HL-60/S4 treated with phorbol 12-myristate 13-acetate at 8.2 ng/mL for 4 days and 3 days (cell line): ENCODE measurements around the gene BTBD2.

Experiments used
- in situ Hi-C: fragments of 300-500 bp; cut with MboI; formaldehyde crosslinking; loops from 2 replicates; pipeline ENCODE4 v1.15.0; 2022; ENCODE audit warnings: low sequenced_read_pairs

The BTBD2 gene

GRCh38 chr19:2015608-2015950 is at the start of gene BTBD2:
Gene BTBD2 (minus strand): TSS chr19:2015714. CDS start chr19:2015703, 11 bp downstream.
- in situ Hi-C loops: no loop called here

- in situ Hi-C loops: no loop called here
Observed at GRCh38 chr19:2064788-2065524, 49.4 kb upstream of the BTBD2 start.

DNA sequence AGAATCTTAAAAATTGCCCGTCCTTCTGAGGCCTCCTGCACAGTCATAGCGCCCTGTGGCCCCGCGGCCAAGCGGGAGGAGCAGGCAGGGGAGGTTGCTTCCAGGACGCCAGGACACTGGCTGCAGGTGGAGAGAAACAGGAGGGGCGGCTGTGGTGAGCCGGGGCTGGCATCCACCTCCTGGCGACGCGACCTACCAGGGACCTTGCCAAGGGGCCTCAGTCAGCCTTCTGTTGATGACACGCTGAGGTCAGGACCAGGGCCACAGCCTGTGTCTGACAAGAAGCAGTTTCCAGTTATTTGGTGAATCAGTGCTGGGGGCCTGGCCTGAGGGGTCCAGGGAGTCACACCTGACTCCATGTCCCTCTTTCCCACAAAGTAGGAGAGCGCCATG is 48.9 kb upstream of the BTBD2 start:
- in situ Hi-C loops: no loop called here

DNA sequence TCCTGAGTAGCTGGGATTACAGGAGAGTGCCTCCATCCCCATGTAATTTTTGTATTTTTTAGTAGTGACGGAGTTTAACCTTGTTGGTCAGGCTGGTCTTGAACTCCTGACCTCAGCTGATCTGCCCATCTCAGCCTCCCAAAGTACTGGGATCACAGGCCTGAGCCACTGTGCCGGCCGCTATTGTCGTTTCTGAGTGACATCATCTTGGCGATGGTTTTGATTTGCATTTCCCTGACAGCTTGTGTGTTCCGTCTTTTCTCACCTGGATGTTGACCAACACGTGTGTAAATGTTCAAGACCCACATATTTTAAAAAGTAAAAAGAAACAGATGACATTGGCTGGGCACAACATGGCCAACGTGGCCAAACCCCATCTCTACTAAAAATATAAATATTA is 48.3 kb upstream of the BTBD2 start:
- in situ Hi-C loops: no loop called here

DNA sequence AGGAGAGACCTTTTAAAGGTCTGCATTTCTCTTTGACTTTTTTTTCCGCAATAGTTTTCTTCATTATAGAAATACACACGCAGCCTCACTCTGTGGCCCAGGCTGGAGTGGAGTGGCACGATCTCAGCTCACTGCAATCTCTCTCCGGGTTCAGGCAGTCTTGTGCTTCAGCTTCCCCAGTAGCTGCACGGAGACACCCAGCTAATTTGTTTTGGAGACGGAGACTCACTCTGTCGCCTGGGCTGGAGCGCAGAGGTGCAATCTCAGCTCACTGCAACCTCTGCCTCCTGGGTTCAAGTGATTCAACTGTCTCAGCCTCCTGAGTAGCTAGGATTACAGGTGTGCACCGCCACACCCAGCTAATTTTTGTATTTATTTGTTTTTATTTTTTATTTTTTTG is 47.3 kb upstream of the BTBD2 start:
- in situ Hi-C loops: no loop called here

GRCh38 chr19:2062389-2062729 is 46.8 kb upstream of the BTBD2 start:
- in situ Hi-C loops: no loop called here

DNA sequence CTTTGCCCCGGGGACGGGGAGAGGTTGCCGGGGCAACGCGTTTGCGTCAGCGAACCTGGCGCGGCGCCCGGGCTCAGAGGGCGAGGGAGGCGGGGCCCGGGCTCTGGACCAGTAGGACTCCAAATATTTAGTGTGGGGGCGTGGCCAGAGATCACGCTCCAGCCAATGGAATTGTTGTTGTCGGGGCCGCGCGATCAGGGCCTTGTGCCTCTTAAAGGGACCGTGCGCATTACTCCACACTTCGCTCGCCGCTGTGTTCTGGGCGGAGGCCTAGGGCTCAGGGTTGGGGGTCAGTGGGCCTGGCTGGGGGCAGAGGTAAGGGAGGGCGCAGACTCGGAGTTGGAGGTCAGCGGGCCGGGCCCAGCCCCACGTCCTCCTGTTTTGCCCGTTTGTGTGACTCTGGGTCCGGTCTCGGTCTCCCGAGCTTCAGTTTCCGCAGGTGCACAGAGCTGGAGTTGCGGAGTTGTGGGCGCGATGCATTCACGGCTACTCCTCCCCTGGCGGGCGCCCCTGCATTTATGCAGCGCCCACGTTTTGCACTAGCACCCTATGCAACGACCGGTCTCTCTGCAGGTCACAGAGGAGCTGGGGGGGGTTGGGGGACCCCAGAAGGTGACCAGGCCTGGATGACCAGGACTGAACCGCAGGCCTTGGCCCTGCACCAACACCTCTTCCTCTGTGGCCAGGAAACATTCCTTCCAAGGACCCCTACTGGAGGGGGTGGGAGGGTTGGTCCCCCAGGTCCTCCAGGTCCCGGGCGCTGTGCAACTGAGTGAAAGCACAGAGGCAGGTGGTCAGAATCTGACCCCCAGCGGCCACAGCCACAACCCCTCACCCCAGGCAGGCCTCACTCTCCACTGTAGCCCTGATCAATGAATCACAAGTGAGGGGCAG is 46.2 kb upstream of the BTBD2 start:
- in situ Hi-C loops: no loop called here

DNA sequence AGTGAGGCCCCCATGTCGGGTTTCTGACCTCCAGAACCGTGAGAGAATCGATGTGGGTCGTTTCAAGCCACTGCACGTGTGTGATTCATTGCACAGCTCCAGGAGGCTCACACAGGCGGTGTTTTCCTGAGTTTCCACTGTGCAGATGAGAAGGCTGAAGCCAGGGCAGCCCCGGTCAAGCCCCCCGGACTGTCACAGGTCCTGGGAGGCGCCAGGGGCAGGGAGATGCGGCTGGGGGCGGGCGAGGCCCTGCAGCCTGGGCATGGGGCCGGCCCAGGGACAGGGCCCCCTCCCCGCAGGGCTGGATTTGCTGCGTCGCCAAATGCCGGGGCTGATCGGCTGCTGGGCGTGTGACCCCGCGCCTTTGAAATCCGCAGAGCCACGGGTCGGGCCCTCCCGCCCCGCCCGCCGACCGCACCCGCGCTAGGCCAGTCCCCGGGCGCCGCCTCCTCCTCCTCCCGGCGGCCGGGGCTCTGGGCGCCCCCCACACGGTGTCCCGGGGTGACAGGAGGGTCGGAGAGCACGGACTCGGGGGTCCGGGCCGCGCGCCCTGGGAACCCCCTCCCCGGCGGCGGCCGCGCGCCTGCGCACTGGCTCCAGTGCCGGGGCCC is 45.5 kb upstream of the BTBD2 start:
- in situ Hi-C loops: no loop called here

DNA sequence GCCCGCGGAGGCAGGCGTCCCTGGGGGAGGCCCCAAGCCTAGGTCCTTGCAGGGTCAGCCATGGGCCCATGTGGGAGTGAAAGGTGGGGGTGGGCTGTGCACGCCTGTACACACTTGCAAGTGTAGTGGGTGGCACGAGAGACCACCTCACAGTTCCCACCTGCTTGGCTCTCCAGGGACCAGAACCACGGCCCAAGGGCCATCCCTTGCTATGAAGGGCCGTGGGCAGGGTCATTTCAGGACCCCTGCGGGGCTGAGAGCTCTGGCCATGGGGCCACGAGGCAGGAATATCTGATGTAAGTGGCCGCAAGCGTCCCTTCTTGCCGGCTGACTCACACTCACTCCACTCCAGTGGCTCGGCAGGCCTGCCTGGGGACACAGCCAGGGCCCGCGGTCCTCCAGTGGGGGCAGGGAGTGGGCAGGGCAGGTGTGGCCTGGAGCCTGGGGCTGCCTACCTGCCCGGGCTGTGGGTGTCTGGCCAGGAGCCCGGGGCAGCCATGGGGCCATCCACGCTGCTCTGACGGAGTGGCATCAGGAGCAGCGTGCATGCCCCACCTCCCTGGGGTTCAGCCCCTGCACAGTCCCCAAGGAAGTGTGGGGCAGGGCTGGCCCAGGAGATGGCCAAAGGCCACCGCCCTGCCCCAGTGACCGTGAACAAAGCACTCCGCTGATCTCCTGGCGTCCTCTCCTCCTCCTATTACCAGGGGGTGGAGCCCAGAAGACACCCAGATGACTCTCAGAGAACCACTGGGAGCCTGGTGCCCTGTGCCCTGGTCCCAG is 44.1 kb upstream of the BTBD2 start:
- in situ Hi-C loops: no loop called here

GRCh38 chr19:2058570-2059421 is 43.3 kb upstream of the BTBD2 start:
- in situ Hi-C loops: no loop called here

DNA sequence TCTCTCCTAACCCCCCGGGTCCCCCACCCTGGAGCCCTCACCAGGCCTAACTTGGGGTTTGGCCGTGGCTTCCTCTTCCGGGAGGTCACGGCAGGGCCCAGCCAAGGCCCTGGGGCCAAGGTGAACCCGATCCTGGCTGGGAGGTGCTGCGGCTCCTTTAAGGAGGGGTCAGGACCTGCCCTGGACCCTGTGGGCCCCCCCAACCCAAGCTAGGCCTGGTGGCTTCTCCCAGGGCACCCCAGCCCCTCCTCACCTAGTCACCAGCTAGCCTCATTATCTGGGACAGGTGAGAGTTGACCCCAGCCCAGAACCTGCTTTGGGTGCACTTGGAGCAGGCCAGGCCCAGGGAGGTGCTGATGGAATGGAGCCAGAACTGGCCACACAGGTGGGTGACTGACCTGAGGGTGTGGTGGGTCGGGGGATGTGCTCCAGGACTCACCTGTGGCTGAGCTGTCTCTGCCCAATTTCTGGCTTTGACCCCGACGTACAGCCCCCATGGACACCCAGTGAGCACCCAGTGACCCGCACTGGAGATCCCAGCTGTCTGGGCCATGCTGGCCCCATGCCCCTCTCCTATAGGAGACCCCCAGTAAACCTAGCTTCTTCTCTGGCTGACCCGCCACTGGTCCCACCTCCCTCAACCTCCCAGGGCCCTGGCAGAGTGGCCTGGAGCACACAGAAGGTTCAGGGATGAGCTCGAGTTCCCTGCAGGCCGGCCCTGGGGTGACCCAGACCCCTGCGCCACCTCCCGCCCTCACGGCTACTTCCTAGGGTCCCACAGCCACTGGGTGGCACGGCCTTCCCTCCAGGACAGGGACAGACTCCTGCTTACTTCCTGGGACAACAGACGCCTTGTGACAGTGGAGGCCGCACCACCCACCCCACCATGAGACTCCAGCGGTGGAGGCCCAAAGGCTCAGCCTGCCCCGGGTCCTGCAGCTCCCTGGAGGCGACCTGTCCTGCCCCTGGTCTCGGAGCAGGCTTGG is 42.3 kb upstream of the BTBD2 start:
- in situ Hi-C loops: no loop called here

DNA sequence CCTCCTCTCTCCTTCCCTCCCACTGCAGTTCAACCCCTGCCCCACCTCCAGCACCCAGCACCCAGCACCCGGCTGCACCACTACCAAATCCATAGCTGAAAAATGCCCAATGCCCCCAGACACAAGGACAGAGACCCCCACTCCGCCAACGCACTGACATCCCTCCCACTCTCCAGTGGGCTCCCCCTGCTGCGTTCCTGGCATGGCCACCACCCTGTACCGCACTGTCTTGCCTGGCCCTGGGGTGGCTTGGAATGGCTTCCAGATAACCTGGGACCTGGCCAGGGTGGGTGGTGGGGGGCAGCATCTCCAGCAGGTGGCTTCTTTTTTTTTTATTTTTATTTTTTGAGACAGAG is 41.3 kb upstream of the BTBD2 start:
- in situ Hi-C loops: no loop called here

- in situ Hi-C loops: no loop called here
Observed at GRCh38 chr19:2055931-2056836, 40.7 kb upstream of the BTBD2 start.

DNA sequence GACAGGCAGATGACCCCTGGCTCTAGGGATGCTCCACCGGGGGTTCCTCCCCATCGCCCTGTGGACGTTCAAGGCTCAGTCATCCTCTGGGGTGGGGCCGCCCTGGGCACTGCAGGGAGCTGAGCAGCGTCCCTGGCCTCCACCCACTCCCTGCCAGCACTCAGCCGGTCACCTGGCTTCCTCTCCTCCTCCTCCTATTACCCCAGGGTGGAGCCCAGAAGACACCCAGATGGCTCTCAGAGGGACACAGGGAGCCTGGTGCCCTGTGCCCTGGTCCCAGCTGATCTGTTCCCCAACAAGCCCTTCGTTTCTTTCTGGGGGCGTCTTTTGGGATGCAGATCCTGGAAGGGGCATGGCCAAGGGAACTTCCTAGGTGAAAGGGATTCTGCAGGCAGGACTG is 39.2 kb upstream of the BTBD2 start:
- in situ Hi-C loops: no loop called here

- in situ Hi-C loops: no loop called here
Observed at GRCh38 chr19:2053601-2054389, 38.3 kb upstream of the BTBD2 start.

DNA sequence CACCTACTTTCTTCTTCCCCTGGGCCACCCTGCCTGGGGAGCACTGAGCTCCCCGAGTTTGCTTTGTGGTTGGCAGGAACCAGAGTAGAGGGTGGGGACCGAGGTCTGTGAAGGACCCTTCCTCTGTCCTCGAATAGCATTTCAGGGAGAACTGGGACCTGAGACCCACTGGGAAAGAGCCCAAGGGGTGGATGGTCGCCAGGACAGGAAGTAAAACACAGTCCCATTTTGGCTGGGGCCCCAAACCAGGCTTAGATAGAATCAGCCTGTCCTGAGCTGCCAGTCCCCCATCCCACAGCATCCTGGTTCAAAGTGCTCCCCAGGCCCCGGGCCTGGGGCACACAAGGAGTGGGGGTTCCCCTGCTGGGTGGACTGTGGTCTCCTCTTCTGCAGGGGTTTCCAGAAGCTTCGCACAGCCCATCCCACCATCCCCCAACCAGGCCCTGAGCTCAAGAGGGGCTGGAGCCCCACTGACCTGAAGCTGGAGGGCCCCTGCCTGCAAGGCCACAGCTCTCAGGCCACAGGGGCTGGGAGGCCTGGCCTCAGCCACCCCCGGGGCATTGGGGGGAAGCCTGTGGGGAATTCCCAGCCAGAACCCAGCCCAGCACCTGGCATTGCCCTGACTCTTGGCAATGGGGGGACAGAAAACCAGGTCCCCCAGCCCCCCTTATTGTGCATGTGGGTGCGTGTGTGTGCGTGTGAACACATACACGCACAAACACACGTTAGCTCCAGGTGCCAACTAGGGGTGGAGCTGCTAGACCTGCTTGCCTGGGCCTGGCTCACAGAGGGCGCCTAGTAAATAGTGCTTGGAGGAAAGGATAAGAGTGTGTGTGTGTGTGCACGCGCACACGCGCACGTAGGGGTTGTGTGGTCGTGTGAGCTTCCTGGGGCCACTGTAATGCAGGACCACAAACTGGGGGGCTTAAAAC is 36.5 kb upstream of the BTBD2 start:
- in situ Hi-C loops: no loop called here
